C4-2B (cell line): ENCODE measurements around the gene CA4.

ENCODE experiments used
- H3K27ac ChIP-seq: fragments of 450-650 bp; 2 replicates; pipeline ENCODE4 v1.5.1; 2017
- ZFX ChIP-seq: fragments of 450-650 bp; IDR thresholded peaks from 2 replicates; pipeline ENCODE4 v1.6.1; 2017
- TF ChIP-seq, protein P1 (sequence below): fragments of 450-650 bp; conservative IDR thresholded peaks from 2 replicates; pipeline ENCODE4 v1.5.1; 2017; ENCODE audit warnings: mild to moderate bottlenecking

Gene CA4

DNA sequence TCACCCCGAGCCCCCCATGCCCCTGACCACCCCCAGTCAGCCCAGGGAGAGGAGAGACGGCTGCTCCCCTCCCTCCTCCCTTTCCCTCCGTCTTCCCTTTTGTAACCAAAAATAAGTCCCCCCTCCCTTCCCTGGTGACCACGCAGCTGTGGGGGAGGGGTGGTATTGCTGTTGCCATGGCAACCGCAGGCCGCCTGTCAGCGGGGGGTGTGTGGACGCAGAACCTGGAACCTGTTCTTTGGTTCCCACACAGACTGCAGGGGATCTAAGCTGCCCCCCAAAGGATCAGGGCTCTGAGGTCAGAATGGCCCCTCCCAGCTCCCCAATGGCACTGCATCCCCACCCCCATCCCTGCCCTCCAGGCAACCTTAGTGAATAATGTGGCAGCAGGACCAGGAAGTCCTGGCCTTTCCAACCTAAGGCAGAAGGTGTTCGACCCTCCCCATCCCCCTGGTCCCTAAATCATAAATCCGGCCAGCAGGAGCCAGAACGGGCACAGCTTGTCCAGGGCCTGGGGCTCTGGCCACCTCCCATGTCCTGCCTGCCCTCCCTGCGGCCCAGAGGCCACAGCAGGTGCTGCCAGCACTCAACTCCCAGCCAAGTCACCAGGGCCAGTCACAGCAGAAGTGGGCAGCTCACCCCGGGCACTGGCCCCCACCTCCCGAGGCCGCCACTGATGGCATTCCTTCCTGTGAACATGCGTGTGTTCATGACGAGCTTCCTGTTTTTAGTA lies 12.0 kb downstream of the CA4 start:
- no peak overlapping the region; the same call in 1 of the 2 replicates for H3K27ac ChIP-seq
- TF ChIP-seq, protein P1, sequence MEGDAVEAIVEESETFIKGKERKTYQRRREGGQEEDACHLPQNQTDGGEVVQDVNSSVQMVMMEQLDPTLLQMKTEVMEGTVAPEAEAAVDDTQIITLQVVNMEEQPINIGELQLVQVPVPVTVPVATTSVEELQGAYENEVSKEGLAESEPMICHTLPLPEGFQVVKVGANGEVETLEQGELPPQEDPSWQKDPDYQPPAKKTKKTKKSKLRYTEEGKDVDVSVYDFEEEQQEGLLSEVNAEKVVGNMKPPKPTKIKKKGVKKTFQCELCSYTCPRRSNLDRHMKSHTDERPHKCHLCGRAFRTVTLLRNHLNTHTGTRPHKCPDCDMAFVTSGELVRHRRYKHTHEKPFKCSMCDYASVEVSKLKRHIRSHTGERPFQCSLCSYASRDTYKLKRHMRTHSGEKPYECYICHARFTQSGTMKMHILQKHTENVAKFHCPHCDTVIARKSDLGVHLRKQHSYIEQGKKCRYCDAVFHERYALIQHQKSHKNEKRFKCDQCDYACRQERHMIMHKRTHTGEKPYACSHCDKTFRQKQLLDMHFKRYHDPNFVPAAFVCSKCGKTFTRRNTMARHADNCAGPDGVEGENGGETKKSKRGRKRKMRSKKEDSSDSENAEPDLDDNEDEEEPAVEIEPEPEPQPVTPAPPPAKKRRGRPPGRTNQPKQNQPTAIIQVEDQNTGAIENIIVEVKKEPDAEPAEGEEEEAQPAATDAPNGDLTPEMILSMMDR = no peak

GRCh38 chr17:60163108-60163784 lies 13.5 kb downstream of the CA4 start:
- H3K27ac ChIP-seq = no peak overlapping the region
- TF ChIP-seq ZFX = no peak
- TF ChIP-seq, protein P1 = no peak

DNA sequence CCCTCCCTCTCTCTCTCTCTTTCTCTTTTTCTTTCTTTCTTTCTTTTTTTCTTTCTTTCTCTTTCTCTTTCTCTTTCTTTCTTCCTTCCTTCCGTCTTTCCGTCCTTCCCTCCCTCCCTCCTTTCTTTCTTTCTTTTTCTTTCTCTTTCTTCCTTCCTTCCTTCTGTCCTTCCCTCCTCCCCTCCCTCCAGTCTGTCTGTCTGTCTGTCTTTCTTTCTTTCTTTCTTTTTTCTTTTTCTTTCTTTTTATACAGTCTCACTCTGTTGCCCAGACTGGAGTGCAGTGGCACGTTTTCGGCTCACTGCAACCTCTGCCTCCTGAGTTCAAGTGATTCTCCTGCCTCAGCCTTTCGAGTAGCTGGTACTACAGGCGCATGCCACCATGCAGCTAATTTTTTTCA lies 14.4 kb downstream of the CA4 start:
- TF ChIP-seq ZFX = no peak
- TF ChIP-seq, protein P1 = no peak
- H3K27ac ChIP-seq = no peak overlapping the region

- no peak overlapping the region for H3K27ac ChIP-seq
- TF ChIP-seq, protein P1 = no peak
- TF ChIP-seq ZFX = no peak
Measured at GRCh38 chr17:60164697-60165096, 14.9 kb downstream of the CA4 start.

DNA sequence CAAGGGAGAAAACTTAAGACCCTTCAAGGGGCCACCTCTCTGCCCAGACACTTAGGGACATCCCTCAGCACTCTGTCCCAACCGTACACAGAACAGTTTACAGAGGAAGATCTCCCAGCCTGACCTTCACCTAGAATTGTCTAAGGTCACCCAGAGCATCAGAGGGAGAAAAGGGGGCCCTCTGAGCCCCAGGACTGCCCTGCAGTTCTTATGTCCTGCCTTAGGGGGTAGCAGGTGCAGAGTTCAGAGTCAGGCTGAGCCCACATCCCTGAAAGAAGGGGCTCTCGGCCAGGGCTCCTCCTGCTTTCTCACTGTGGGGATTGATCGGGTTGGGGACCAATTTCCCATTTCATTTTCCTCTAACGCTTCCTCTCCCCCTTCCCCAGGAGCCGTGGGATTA lies 15.4 kb downstream of the CA4 start:
- TF ChIP-seq, protein P1 = no peak
- TF ChIP-seq ZFX = no peak
- no peak overlapping the region for H3K27ac ChIP-seq

DNA sequence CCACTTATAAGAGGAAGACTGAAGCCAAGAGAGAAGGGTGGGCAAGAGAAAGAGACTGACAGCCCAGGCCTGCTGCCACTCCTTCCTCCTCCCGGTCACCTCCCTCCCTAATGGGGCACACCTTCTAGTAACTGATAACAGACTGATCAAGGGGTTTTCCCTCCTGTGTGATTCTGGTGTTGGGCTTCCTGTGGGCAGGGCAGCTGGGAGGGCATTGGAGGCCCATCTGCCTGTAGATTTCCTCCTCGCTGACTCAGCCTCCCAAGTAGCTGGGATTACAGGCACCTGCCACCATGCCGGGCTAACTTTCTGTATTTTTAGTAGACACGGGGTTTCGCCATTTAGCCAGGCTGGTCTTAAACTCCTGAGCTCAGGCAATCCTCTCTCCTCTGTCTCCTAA lies 16.2 kb downstream of the CA4 start:
- no peak for TF ChIP-seq ZFX
- TF ChIP-seq, protein P1 = no peak

GRCh38 chr17:60167065-60167741 lies 17.4 kb downstream of the CA4 start:
- TF ChIP-seq ZFX = no peak
- TF ChIP-seq, protein P1 = no peak
- H3K27ac ChIP-seq = no peak overlapping the region

More for the DNA sequence above, 16.2 kb downstream of the CA4 start:
- H3K27ac ChIP-seq = no peak overlapping the region
